Astrocyte (in vitro differentiated cells and primary cell): Measurements from ENCODE around the gene NPDC1. TPM values are rescaled to one million over a fixed set of nuclear protein-coding genes. Genes with fewer than 3 reads are reported as not detected.

Source experiments
- DNase-seq: peaks from one replicate; pipeline ENCODE4 v3.0.0-alpha.2; 2010; ENCODE audit warnings: low read depth
- FAIRE-seq: peaks from 2 replicates; lab custom pipeline; 2011; peaks lifted over from hg19 to GRCh38; lab: Jason Lieb, UNC
- H2AFZ ChIP-seq: 2 replicates; pipeline ENCODE4 v1.6.0; 2012; ENCODE audit warnings: low read depth, low read length, inconsistent platforms
- H3K27ac ChIP-seq: 2 replicates; pipeline ENCODE4 v1.5.1; 2011; ENCODE audit warnings: low read depth, low read length, inconsistent platforms
- H3K27me3 ChIP-seq: 2 replicates; pipeline ENCODE4 v1.6.0; 2011; ENCODE audit warnings: low read length, inconsistent platforms; ENCODE audit not compliant: insufficient read depth
- H3K36me3 ChIP-seq: 2 replicates; pipeline ENCODE4 v1.5.1; 2011; ENCODE audit warnings: low read length, inconsistent platforms; ENCODE audit not compliant: insufficient read depth
- H3K4me1 ChIP-seq: 2 replicates; pipeline ENCODE4 v1.5.1; 2011; ENCODE audit warnings: low read length, inconsistent platforms; ENCODE audit not compliant: insufficient read depth
- H3K4me2 ChIP-seq: 2 replicates; pipeline ENCODE4 v1.6.0; 2012; ENCODE audit warnings: low read length, inconsistent platforms
- H3K4me3 ChIP-seq: 2 replicates; pipeline ENCODE4 v1.5.1; 2011; ENCODE audit warnings: low read depth, mild to moderate bottlenecking, low read length, inconsistent platforms; ENCODE audit not compliant: insufficient read depth
- H3K79me2 ChIP-seq: 2 replicates; pipeline ENCODE4 v1.6.0; 2012; ENCODE audit warnings: mild to moderate bottlenecking, low read length, inconsistent platforms; ENCODE audit not compliant: insufficient read depth
- H3K9ac ChIP-seq: 2 replicates; pipeline ENCODE4 v1.6.0; 2012; ENCODE audit warnings: mild to moderate bottlenecking, low read length, inconsistent platforms
- H3K9me3 ChIP-seq: 2 replicates; pipeline ENCODE4 v1.5.1; 2012; ENCODE audit warnings: low read depth, mild to moderate bottlenecking, low read length, inconsistent platforms; ENCODE audit not compliant: insufficient read depth
- H4K20me1 ChIP-seq: 2 replicates; pipeline ENCODE4 v1.6.0; 2012; ENCODE audit warnings: low read length, inconsistent platforms; ENCODE audit not compliant: insufficient read depth
- H3K27ac Mint-ChIP-seq: one replicate; pipeline ENCODE4 v1.8.0; 2021; ENCODE audit warnings: mild to moderate bottlenecking, mixed read lengths; ENCODE audit not compliant: unreplicated experiment
- H3K27me3 Mint-ChIP-seq: one replicate; pipeline ENCODE4 v1.8.0; 2021; ENCODE audit warnings: low read depth, mixed read lengths; ENCODE audit not compliant: unreplicated experiment
- H3K36me3 Mint-ChIP-seq: one replicate; pipeline ENCODE4 v1.8.0; 2021; ENCODE audit warnings: low read depth, mixed read lengths; ENCODE audit not compliant: unreplicated experiment
- H3K4me1 Mint-ChIP-seq: one replicate; pipeline ENCODE4 v1.8.0; 2021; ENCODE audit warnings: low read depth, mixed read lengths; ENCODE audit not compliant: unreplicated experiment
- H3K4me3 Mint-ChIP-seq: one replicate; pipeline ENCODE4 v1.8.0; 2021; ENCODE audit warnings: mild to moderate bottlenecking, moderate library complexity, mixed read lengths; ENCODE audit not compliant: unreplicated experiment
- H3K9me3 Mint-ChIP-seq: one replicate; pipeline ENCODE4 v1.8.0; 2021; ENCODE audit warnings: mild to moderate bottlenecking, mixed read lengths; ENCODE audit not compliant: unreplicated experiment
- CTCF ChIP-seq: IDR thresholded peaks from 2 replicates; pipeline ENCODE4 v1.5.1; 2011; ENCODE audit warnings: low read depth, mild to moderate bottlenecking, inconsistent platforms, low read length, moderate library complexity; ENCODE audit not compliant: insufficient read depth
- EZH2 ChIP-seq: IDR thresholded peaks from 2 replicates; pipeline ENCODE4 v1.6.1; 2012; ENCODE audit warnings: mild to moderate bottlenecking, low read length, inconsistent platforms; ENCODE audit not compliant: insufficient read depth
- total RNA-seq: library from RNA; stranded (reverse); gene quantifications from 2 replicates; pipeline ENCODE4 v1.2.1, GENCODE V29; 2021

Gene NPDC1
- total RNA-seq, 1 donor from 2014 or later = 66.8 TPM

- H3K4me2 ChIP-seq = no peak overlapping the region
- no peak overlapping the region for H3K4me3 ChIP-seq
- peaks cover 29% of the 10 kb centered on the region for H4K20me1 ChIP-seq
- TF ChIP-seq EZH2 (no peak), CTCF (no peak)
- no peak overlapping the region for H3K9ac ChIP-seq
- H3K27ac Mint-ChIP-seq = no peak overlapping the region
- no peaks in the 10 kb centered on the region for H3K79me2 ChIP-seq
- peaks cover 15% of the 10 kb centered on the region for H3K4me1 ChIP-seq
- no peaks in the 10 kb centered on the region for H3K9me3 Mint-ChIP-seq
- H3K27me3 ChIP-seq = no peaks in the 10 kb centered on the region
- H2AFZ ChIP-seq = no peak overlapping the region
- no peaks in the 10 kb centered on the region for H3K4me1 Mint-ChIP-seq
- DNase-seq (no peak), FAIRE-seq (no peak)
- peaks cover 3% of the 10 kb centered on the region for H3K27me3 Mint-ChIP-seq
- no peaks in the 10 kb centered on the region for H3K9me3 ChIP-seq
- H3K4me3 Mint-ChIP-seq = no peak overlapping the region
- no peaks in the 10 kb centered on the region for H3K36me3 ChIP-seq
- H3K36me3 Mint-ChIP-seq = no peaks in the 10 kb centered on the region
- H3K27ac ChIP-seq = no peak overlapping the region
Measured at GRCh38 chr9:137026384-137026783, 19.6 kb downstream of the NPDC1 start.

GRCh38 chr9:137025517-137025966 is 20.4 kb downstream of the NPDC1 start:
- Histone ChIP-seq H3K27me3 (no peaks in the 10 kb centered on the region), H3K9me3 (no peaks in the 10 kb centered on the region), H2AFZ (no peak overlapping the region), H3K27ac (no peak overlapping the region), H3K79me2 (no peaks in the 10 kb centered on the region), H3K4me2 (no peak overlapping the region), H3K4me3 (no peak overlapping the region), H4K20me1 (peaks cover 29% of the 10 kb centered on the region), H3K4me1 (peaks cover 15% of the 10 kb centered on the region), H3K9ac (no peak overlapping the region), H3K36me3 (no peaks in the 10 kb centered on the region)
- H3K27ac Mint-ChIP-seq = no peak overlapping the region
- no peaks in the 10 kb centered on the region for H3K36me3 Mint-ChIP-seq
- FAIRE-seq = no peak
- no peak overlapping the region for H3K4me3 Mint-ChIP-seq
- H3K27me3 Mint-ChIP-seq = peaks cover 3% of the 10 kb centered on the region
- H3K9me3 Mint-ChIP-seq = no peaks in the 10 kb centered on the region
- TF ChIP-seq CTCF = no peak
- no peak for TF ChIP-seq EZH2
- no peak for DNase-seq
- no peaks in the 10 kb centered on the region for H3K4me1 Mint-ChIP-seq

GRCh38 chr9:137023583-137023991 is 22.4 kb downstream of the NPDC1 start:
- H3K4me1 ChIP-seq = peaks cover 7% of the 10 kb centered on the region
- no peak for DNase-seq
- no peaks in the 10 kb centered on the region for H3K36me3 ChIP-seq
- no peaks in the 10 kb centered on the region for H3K9me3 ChIP-seq
- no peak overlapping the region for H3K9ac ChIP-seq
- H3K27me3 Mint-ChIP-seq = peaks cover 6% of the 10 kb centered on the region
- H3K36me3 Mint-ChIP-seq = peaks cover 2% of the 10 kb centered on the region
- no peak overlapping the region for H3K27ac ChIP-seq
- no peak overlapping the region for H3K4me3 Mint-ChIP-seq
- H3K4me1 Mint-ChIP-seq = no peaks in the 10 kb centered on the region
- H3K79me2 ChIP-seq = no peaks in the 10 kb centered on the region
- H3K27me3 ChIP-seq = no peaks in the 10 kb centered on the region
- H4K20me1 ChIP-seq = peaks cover 23% of the 10 kb centered on the region
- TF ChIP-seq CTCF = no peak
- no peak for TF ChIP-seq EZH2
- H3K9me3 Mint-ChIP-seq = no peaks in the 10 kb centered on the region
- H2AFZ ChIP-seq = no peak overlapping the region
- no peak for FAIRE-seq
- no peak overlapping the region for H3K27ac Mint-ChIP-seq
- H3K4me2 ChIP-seq = no peak overlapping the region
- H3K4me3 ChIP-seq = no peak overlapping the region
